AG04450 (cell line): Measurements from ENCODE around the gene CMTM6. TPM values are rescaled to one million over a fixed set of nuclear protein-coding genes. Genes with fewer than 3 reads are reported as not detected.
"Not testable (repeated sequence)": the region's sequence is repeated elsewhere in the genome, so short reads cannot be mapped to it uniquely, and the experiment has no call there.

Source experiments
- CTCF ChIA-PET: fragments of 300-600, 350-600 bp; formaldehyde crosslinking; extraction: SDS; loops from one replicate; lab custom pipeline; 2022; ENCODE audit warnings: antibody characterized with exemption, inconsistent platforms; lab: Charles Lee
- POLR2A ChIA-PET: fragments of 350-600 bp; formaldehyde crosslinking; extraction: SDS; loops from one replicate; lab custom pipeline; 2021; ENCODE audit warnings: antibody characterized with exemption, inconsistent platforms; lab: Yijun Ruan, JAX
- DNase-seq: peaks from one replicate; pipeline ENCODE4 v3.0.0-alpha.2; 2011; ENCODE audit warnings: low read depth, low spot score
- H3K27ac ChIP-seq: one replicate; pipeline ENCODE4 v1.5.1; 2012; ENCODE audit warnings: low read depth, low read length, control low read depth
- H3K27me3 ChIP-seq: one replicate; pipeline ENCODE4 v1.6.0; 2012; ENCODE audit warnings: low read length; ENCODE audit not compliant: control insufficient read depth, insufficient read depth
- H3K4me3 ChIP-seq: 2 replicates; pipeline ENCODE4 v1.5.1; 2011; ENCODE audit warnings: mild to moderate bottlenecking, low read depth, low read length, control low read depth
- H3K9me3 ChIP-seq: 2 replicates; pipeline ENCODE4 v1.5.1; 2012; ENCODE audit warnings: low read length; ENCODE audit not compliant: control insufficient read depth, insufficient read depth
- polyA plus RNA-seq: library from polyadenylated mRNA; depleted of rRNA; stranded (reverse); fragments of >200 nt; gene quantifications from 2 replicates; pipeline ENCODE4 v1.2.3, GENCODE V29; 2011
- TF ChIP-seq, protein P1 (sequence below): IDR thresholded peaks from 2 replicates; pipeline ENCODE4 v1.5.1; 2011; ENCODE audit warnings: low read depth, low read length, control low read depth, inconsistent platforms

The CMTM6 gene
- polyA plus RNA-seq, 1 experiment, result 76.3 TPM

GRCh38 chr3:32525720-32526119 lies 23.1 kb upstream of the CMTM6 start:
- TF ChIP-seq, protein P1, sequence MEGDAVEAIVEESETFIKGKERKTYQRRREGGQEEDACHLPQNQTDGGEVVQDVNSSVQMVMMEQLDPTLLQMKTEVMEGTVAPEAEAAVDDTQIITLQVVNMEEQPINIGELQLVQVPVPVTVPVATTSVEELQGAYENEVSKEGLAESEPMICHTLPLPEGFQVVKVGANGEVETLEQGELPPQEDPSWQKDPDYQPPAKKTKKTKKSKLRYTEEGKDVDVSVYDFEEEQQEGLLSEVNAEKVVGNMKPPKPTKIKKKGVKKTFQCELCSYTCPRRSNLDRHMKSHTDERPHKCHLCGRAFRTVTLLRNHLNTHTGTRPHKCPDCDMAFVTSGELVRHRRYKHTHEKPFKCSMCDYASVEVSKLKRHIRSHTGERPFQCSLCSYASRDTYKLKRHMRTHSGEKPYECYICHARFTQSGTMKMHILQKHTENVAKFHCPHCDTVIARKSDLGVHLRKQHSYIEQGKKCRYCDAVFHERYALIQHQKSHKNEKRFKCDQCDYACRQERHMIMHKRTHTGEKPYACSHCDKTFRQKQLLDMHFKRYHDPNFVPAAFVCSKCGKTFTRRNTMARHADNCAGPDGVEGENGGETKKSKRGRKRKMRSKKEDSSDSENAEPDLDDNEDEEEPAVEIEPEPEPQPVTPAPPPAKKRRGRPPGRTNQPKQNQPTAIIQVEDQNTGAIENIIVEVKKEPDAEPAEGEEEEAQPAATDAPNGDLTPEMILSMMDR, result no peak
- CTCF ChIA-PET, result interaction anchor here (0.7 to 1.6 kb wide), 2 partner anchors 16 to 19 kb away, joined by 3 to 8 read pairs; no protein-coding TSS in a partner anchor
- H3K4me3 ChIP-seq, result no peak overlapping the region
- no peak overlapping the region for H3K27ac ChIP-seq
- no peaks in the 10 kb centered on the region for H3K9me3 ChIP-seq
- no peaks in the 10 kb centered on the region for H3K27me3 ChIP-seq
- no peak for DNase-seq
- POLR2A ChIA-PET, result no interaction called here

DNA sequence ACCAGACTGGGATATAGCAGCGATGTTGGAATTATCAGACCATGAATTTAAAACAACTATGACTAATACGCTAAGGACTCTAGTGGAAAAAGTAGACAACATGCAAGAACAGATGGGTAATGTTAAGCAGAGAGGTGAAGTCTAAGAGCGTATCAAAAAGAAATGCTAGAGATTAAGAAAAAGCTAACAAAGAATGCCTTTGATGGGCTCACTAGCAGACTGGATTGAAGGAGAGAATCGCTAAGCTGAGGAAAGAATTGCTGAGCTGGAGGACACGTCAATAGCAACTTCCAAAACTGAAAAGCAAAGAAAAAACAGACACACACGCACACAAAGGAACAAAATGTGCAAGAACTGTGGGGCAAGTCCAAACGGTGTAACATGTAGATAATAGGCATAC lies 20.0 kb upstream of the CMTM6 start:
- CTCF ChIA-PET, result interaction anchor here (1.1 to 2.8 kb wide), 2 partner anchors 13 kb away, joined by 6 to 11 read pairs; no protein-coding TSS in a partner anchor

GRCh38 chr3:32518921-32519320 lies 16.3 kb upstream of the CMTM6 start:
- DNase-seq, POLR2A ChIA-PET, H3K9me3 ChIP-seq, H3K4me3 ChIP-seq, H3K27me3 ChIP-seq, H3K27ac ChIP-seq: not testable (repeated sequence)
- CTCF ChIA-PET, result interaction anchor here (1.0 kb wide), 1 partner anchor 9 kb away, joined by 4 read pairs; no protein-coding TSS in a partner anchor

More for the DNA sequence above, 20.0 kb upstream of the CMTM6 start:
- TF ChIP-seq, protein P1, result no peak
- no peak overlapping the region for H3K4me3 ChIP-seq
- POLR2A ChIA-PET, result interaction anchor here (1.0 kb wide), 1 partner anchor 8 kb away, joined by 3 read pairs; no protein-coding TSS in a partner anchor
- no peaks in the 10 kb centered on the region for H3K9me3 ChIP-seq
- no peak overlapping the region for H3K27ac ChIP-seq
- no peak for DNase-seq
- H3K27me3 ChIP-seq, result no peaks in the 10 kb centered on the region

GRCh38 chr3:32516751-32517150 lies 14.1 kb upstream of the CMTM6 start:
- H3K27ac ChIP-seq, DNase-seq, CTCF ChIA-PET, POLR2A ChIA-PET, H3K4me3 ChIP-seq, H3K27me3 ChIP-seq, H3K9me3 ChIP-seq: not testable (repeated sequence)

- H3K27ac ChIP-seq, result no peak overlapping the region
- ChIA-PET CTCF (interaction anchor here (0.6 to 4.6 kb wide), 11 partner anchors 21 to 183 kb away, joined by 3 to 32 read pairs (median 5); partner anchors contain the start of gene CNOT10), POLR2A (no interaction called here)
- DNase-seq, result no peak
- no peaks in the 10 kb centered on the region for H3K27me3 ChIP-seq
- no peaks in the 10 kb centered on the region for H3K9me3 ChIP-seq
- no peak overlapping the region for H3K4me3 ChIP-seq
- TF ChIP-seq, protein P1, result no peak
Measured at GRCh38 chr3:32511005-32511404, 8.4 kb upstream of the CMTM6 start.

GRCh38 chr3:32510075-32510724 lies 7.5 kb upstream of the CMTM6 start:
- POLR2A ChIA-PET, result no interaction called here
- TF ChIP-seq, protein P1, result peak; percentile 81
- CTCF ChIA-PET, result interaction anchor here (0.6 to 4.6 kb wide), 45 partner anchors 8 to 1331 kb away, joined by 3 to 32 read pairs (median 5); partner anchors contain the start of genes CNOT10 and DYNC1LI1
- Histone ChIP-seq H3K27me3 (no peaks in the 10 kb centered on the region), H3K4me3 (no peak overlapping the region), H3K27ac (no peak overlapping the region), H3K9me3 (no peaks in the 10 kb centered on the region)
- DNase-seq, result peak; percentile 32
